Glutamatergic neuron (in vitro differentiated cells): ENCODE measurements around the gene SASH3. TPM values are rescaled to one million over a fixed set of nuclear protein-coding genes. Genes with fewer than 3 reads are reported as not detected.

ENCODE experiments used
- DNase-seq: peaks from one replicate; pipeline ENCODE4 v3.0.0; 2022
- H3K27ac Mint-ChIP-seq: one replicate; pipeline ENCODE4 v1.8.0; 2020; ENCODE audit warnings: mild to moderate bottlenecking, mixed read lengths, inconsistent platforms; ENCODE audit not compliant: unreplicated experiment
- H3K27me3 Mint-ChIP-seq: one replicate; pipeline ENCODE4 v1.8.0; 2020; ENCODE audit warnings: mild to moderate bottlenecking, moderate library complexity, mixed read lengths, inconsistent platforms; ENCODE audit not compliant: unreplicated experiment
- H3K36me3 Mint-ChIP-seq: one replicate; pipeline ENCODE4 v1.8.0; 2020; ENCODE audit warnings: mild to moderate bottlenecking, mixed read lengths, inconsistent platforms; ENCODE audit not compliant: unreplicated experiment
- H3K4me1 Mint-ChIP-seq: one replicate; pipeline ENCODE4 v1.8.0; 2020; ENCODE audit warnings: mild to moderate bottlenecking, low read depth, mixed read lengths, inconsistent platforms; ENCODE audit not compliant: unreplicated experiment
- H3K4me3 Mint-ChIP-seq: one replicate; pipeline ENCODE4 v1.8.0; 2020; ENCODE audit warnings: mild to moderate bottlenecking, mixed read lengths, inconsistent platforms; ENCODE audit not compliant: unreplicated experiment
- H3K9me3 Mint-ChIP-seq: one replicate; pipeline ENCODE4 v1.8.0; 2020; ENCODE audit warnings: mild to moderate bottlenecking, moderate library complexity, mixed read lengths, inconsistent platforms; ENCODE audit not compliant: unreplicated experiment
- total RNA-seq: library from RNA; stranded (reverse); fragmentation: NEBNext Ultra II Directional; extraction: Animal tissue kit (Norgen Biotek cat#: 25700); gene quantifications from one replicate; pipeline ENCODE4 v1.2.1, GENCODE V29; 2021; ENCODE audit not compliant: unreplicated experiment
- TF ChIP-seq, protein P1 (sequence below): fragments of 200-600 bp; sonication (generic); IDR thresholded peaks from one replicate; pipeline ENCODE4 v1.5.0; 2021; ENCODE audit not compliant: partially characterized antibody, unreplicated experiment

SASH3 gene
- total RNA-seq, 1 donor from 2014 or later: not detected

- Mint-ChIP-seq H3K4me1 (no peaks in the 10 kb centered on the region), H3K27me3 (peaks cover 2% of the 10 kb centered on the region), H3K9me3 (no peaks in the 10 kb centered on the region), H3K36me3 (no peaks in the 10 kb centered on the region), H3K4me3 (no peak overlapping the region), H3K27ac (no peak overlapping the region)
- DNase-seq: no peak
- TF ChIP-seq, protein P1, sequence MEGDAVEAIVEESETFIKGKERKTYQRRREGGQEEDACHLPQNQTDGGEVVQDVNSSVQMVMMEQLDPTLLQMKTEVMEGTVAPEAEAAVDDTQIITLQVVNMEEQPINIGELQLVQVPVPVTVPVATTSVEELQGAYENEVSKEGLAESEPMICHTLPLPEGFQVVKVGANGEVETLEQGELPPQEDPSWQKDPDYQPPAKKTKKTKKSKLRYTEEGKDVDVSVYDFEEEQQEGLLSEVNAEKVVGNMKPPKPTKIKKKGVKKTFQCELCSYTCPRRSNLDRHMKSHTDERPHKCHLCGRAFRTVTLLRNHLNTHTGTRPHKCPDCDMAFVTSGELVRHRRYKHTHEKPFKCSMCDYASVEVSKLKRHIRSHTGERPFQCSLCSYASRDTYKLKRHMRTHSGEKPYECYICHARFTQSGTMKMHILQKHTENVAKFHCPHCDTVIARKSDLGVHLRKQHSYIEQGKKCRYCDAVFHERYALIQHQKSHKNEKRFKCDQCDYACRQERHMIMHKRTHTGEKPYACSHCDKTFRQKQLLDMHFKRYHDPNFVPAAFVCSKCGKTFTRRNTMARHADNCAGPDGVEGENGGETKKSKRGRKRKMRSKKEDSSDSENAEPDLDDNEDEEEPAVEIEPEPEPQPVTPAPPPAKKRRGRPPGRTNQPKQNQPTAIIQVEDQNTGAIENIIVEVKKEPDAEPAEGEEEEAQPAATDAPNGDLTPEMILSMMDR: no peak
Observed at GRCh38 chrX:129749069-129749468, 30.7 kb upstream of the SASH3 start.

GRCh38 chrX:129750971-129751370, 28.8 kb upstream of the SASH3 start:
- Mint-ChIP-seq H3K4me3 (no peak overlapping the region), H3K27me3 (peaks cover 2% of the 10 kb centered on the region), H3K27ac (no peak overlapping the region), H3K9me3 (no peaks in the 10 kb centered on the region), H3K4me1 (no peaks in the 10 kb centered on the region), H3K36me3 (no peaks in the 10 kb centered on the region)
- TF ChIP-seq, protein P1: no peak
- DNase-seq: no peak

DNA sequence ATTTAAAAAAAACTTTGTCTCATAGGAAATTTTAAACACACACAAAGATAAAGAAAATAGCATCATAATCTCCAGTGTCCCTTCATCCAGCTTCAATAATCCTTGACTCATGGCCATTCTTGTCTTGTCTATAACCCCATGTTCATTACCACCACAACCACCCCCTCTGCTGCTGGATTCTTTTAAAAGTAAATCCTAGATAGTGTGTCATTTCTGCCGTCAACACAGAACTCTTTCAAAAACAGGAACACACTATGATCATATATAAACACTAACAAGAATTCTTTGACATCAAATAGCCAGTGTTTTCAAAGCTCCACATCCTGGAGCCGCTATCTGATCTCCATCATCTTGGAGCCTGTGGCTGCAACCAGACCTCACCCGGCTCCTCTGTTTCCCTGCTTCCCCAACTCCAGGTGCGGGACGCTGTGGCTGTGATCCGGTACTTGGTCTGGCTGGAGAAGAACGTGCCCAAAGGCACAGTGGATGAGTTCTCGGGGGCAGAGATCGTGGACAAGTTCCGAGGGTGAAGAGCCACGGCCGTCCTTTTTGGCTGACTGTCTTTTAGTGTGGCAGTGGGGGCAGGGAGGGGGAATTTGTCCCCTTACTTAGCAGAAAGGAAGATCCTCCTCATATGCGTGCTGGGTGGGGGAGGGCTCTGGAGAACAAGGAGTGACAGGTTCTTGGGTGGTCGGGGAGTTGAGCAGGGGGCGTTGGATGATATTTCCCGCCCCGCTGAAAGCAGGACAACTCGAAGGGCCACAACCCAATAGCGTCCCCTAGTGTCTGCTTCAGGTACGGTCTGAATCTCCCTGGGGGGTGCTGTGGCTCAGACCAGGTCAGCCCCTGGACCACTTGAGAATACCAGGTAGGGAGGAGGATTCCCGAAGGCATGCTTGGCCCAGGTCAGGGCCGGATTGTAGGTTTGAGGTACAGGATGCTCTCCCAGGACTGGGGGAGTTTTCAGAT, 25.4 kb upstream of the SASH3 start:
- TF ChIP-seq, protein P1: no peak
- H3K27ac Mint-ChIP-seq: no peak overlapping the region
- no peaks in the 10 kb centered on the region for H3K9me3 Mint-ChIP-seq
- no peak overlapping the region for H3K4me3 Mint-ChIP-seq
- no peaks in the 10 kb centered on the region for H3K4me1 Mint-ChIP-seq
- no peaks in the 10 kb centered on the region for H3K36me3 Mint-ChIP-seq
- H3K27me3 Mint-ChIP-seq: peaks cover 2% of the 10 kb centered on the region
- DNase-seq: no peak

DNA sequence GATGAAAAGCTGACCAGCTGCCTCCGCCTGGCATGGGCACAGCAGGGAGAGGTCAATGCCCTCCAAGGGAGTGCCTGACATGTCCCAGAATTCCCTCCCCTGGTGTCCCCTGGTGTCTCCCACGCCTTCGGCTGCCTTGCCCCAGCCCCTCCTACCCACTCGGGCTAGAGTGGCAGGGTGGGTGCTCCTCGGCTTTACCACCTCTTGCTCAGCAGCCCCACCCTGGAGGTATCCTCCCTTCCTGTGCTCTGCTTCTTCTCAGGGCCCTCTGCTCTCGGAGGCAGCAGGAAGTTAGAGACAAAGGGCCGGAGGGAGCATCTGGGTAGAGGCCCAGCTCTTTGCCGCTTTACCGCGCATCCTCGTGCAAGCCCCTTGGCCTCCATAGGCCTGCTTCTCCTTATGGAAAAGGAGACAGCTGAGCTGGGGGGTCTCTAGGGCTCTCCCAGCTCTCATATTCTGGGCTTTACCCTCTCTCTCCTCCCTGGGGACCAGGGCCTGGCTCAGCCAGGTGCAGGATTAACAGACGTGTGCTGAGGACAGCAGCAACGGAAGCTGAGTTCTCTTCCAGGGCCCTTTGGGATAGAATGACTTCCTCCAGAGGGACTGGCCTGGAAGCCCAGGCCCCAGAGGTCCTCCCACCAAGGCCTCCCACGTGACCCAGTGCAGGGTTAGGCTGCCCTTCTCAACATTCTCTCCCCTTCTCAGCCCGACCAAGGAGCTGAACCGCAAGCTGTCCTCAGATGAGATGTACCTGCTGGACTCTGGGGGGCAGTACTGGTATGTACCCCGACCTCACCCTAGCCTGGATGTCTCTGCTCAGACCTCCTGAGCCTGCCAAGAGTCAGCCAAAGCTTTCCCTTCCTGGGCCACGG, 23.7 kb upstream of the SASH3 start:
- TF ChIP-seq, protein P1: no peak
- Mint-ChIP-seq H3K9me3 (no peaks in the 10 kb centered on the region), H3K27me3 (peaks cover 2% of the 10 kb centered on the region), H3K4me3 (no peak overlapping the region), H3K4me1 (no peaks in the 10 kb centered on the region), H3K27ac (no peak overlapping the region), H3K36me3 (no peaks in the 10 kb centered on the region)
- DNase-seq: no peak
